Tibial artery (tissue), 4 donors: ENCODE data around the gene TBCA.

Source experiments
- DNase-seq, 2 donors: peaks; one replicate each; pipeline ENCODE4 v3.0.0-alpha.2; 2019
- H3K27ac ChIP-seq, 2 donors: fragments of 200-600 bp; sonication (generic) in 1 of 2; 1 replicate in 1 of 2; 2 replicates in 1 of 2; pipeline ENCODE4 v1.5.1; 2018 to 2019; ENCODE audit warnings: mild to moderate bottlenecking in 1 of 2
- H3K27me3 ChIP-seq, 2 donors: fragments of 200-600 bp; sonication (generic) in 1 of 2; one replicate each; pipeline versions ENCODE4 v1.5.1 to v1.6.0; 2016 to 2019
- H3K36me3 ChIP-seq, 3 donors: fragments of 200-600 bp; sonication (generic) in 2 of 3; one replicate each; pipeline ENCODE4 v1.5.1; 2016 to 2019; ENCODE audit warnings: mild to moderate bottlenecking in 2 of 3
- H3K4me1 ChIP-seq, 4 donors: fragments of 200-600 bp; sonication (generic) in 2 of 4; 1 replicate in 3 of 4; 2 replicates in 1 of 4; pipeline ENCODE4 v1.5.1; 2016 to 2019
- H3K4me3 ChIP-seq, 2 donors: fragments of 200-600 bp; sonication (generic) in 1 of 2; 1 replicate in 1 of 2; 2 replicates in 1 of 2; pipeline ENCODE4 v1.5.1; 2018 to 2019; ENCODE audit warnings: mild to moderate bottlenecking in 2 of 2
- H3K9me3 ChIP-seq, 3 donors: fragments of 200-600 bp; sonication (generic) in 1 of 3; one replicate each; pipeline ENCODE4 v1.5.1; 2016 to 2019
- intact Hi-C: fragments of 100-400 bp; cut with DNase I; formaldehyde crosslinking; loops from one replicate; pipeline ENCODE4 v1.15.0; 2023; ENCODE audit warnings: low total_unique reads
- TF ChIP-seq, protein P1 (sequence below), 2 experiments: fragments of 200-600 bp in 1 of 2; fragments of 450-650 bp in 1 of 2; IDR thresholded peaks; one replicate each; pipeline ENCODE4 v1.5.1; 2017 to 2019; ENCODE audit warnings: antibody characterized with exemption in 2 of 2, mild to moderate bottlenecking in 1 of 2, moderate library complexity in 1 of 2

TBCA gene

DNA sequence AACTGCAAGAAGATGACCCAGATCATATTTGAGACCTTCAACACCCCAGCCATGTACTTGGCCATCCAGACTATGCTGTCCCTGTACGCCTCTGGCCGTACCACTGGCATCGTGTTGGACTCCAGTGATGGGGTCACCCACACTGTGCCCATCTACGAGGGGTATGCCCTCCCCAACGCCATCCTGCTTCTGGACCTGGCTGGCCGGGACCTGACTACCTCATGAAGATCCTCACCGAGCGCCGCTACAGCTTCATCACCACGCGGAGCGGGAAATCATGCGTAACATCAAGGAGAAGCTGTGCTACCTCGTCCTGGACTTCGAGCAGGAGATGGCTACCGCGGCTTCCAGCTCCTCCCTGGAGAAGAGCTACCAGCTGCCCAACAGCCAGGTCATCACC lies 9.1 kb upstream of the TBCA start:
- Histone ChIP-seq H3K4me3 (no peak overlapping the region), H3K27ac (no peak overlapping the region), H3K4me1 (no peaks in the 10 kb centered on the region), H3K9me3 (no peaks in the 10 kb centered on the region), H3K27me3 (no peaks in the 10 kb centered on the region), H3K36me3 (no peaks in the 10 kb centered on the region)
- no peak for DNase-seq
- intact Hi-C loops: loop anchor here (10.0 kb wide), 1 partner anchor 140 kb away; no protein-coding TSS in a partner anchor
- TF ChIP-seq, protein P1, sequence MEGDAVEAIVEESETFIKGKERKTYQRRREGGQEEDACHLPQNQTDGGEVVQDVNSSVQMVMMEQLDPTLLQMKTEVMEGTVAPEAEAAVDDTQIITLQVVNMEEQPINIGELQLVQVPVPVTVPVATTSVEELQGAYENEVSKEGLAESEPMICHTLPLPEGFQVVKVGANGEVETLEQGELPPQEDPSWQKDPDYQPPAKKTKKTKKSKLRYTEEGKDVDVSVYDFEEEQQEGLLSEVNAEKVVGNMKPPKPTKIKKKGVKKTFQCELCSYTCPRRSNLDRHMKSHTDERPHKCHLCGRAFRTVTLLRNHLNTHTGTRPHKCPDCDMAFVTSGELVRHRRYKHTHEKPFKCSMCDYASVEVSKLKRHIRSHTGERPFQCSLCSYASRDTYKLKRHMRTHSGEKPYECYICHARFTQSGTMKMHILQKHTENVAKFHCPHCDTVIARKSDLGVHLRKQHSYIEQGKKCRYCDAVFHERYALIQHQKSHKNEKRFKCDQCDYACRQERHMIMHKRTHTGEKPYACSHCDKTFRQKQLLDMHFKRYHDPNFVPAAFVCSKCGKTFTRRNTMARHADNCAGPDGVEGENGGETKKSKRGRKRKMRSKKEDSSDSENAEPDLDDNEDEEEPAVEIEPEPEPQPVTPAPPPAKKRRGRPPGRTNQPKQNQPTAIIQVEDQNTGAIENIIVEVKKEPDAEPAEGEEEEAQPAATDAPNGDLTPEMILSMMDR (IDR thresholded peaks at IDR 0.05): no peak

DNA sequence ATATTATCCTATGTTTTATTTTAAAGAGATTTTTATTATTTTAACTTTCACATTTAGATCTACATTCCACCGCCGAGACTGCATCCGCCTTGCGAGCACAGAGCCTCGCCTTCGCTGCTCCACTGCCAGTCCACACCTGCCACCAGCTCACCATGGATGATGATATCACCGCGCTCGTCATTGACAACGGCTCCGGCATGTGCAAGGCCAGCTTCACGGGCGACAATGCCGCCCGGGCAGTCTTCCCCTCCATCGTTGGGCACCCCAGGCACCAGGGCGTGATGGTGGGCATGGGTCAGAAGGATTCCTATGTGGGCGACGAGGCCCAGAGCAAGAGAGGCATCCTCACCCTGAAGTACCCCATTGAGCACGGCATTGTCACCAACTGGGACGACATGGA lies 8.6 kb upstream of the TBCA start:
- Histone ChIP-seq H3K4me3 (no peak overlapping the region), H3K36me3 (no peaks in the 10 kb centered on the region), H3K27ac (no peak overlapping the region), H3K9me3 (no peaks in the 10 kb centered on the region), H3K27me3 (no peaks in the 10 kb centered on the region), H3K4me1 (no peaks in the 10 kb centered on the region)
- no peak for DNase-seq
- intact Hi-C loops: loop anchor here (10.0 kb wide), 1 partner anchor 140 kb away; no protein-coding TSS in a partner anchor
- TF ChIP-seq, protein P1 (IDR thresholded peaks at IDR 0.05): no peak

DNA sequence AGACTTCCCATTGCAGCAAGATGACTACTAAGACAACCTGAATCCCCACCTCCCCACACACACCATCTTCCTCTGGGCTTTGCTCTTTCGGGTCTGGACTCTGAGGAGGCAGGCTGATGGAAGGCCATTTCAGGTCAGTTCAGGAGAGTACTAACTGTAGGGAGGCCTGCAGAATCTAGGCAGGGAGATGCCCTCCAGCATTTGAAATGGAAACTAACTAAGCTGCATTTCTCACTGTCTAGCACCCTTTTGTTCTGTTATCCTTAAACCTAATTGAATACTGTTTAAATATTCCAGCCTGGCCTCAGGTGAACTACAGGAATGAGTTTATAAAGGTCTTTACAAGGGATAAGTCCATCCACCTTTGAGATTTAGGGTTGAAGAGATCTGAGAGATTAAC lies 4.9 kb upstream of the TBCA start:
- TF ChIP-seq, protein P1 (IDR thresholded peaks at IDR 0.05): no peak
- Histone ChIP-seq H3K36me3 (no peaks in the 10 kb centered on the region), H3K27me3 (no peaks in the 10 kb centered on the region), H3K27ac (no peak overlapping the region), H3K9me3 (no peaks in the 10 kb centered on the region), H3K4me3 (no peak overlapping the region), H3K4me1 (peaks cover 0 to 4% (median 0%) of the 10 kb centered on the region in 4 donors)
- no peak for DNase-seq
- intact Hi-C loops: loop anchor here (10.0 kb wide), 1 partner anchor 136 kb away; no protein-coding TSS in a partner anchor

DNA sequence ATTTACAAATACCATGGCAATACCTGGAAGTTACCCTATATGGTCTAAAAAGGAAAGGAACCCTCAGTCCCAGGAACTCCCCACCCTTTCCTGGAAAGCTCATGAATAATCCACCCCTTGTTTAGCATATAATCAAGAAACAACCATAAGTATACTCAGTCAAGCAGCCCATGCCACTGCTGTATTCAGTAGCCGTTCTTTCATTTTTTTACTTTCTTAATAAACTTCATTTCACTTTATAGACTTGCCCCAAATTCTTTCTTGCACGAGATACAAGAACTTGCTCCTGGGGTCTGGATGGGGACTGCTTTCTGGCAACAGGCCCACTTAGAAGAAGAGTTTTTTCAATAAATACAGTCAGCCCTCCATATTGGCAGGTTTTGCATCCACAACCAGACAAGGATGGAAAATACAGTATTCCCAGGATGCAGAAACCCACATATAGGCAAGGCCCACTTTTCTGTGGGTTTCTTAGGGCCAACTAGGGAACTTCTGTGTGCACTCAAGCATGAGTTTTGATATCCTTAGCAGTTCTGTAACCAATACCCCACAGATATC lies 2.8 kb upstream of the TBCA start:
- H3K27ac ChIP-seq: no peak overlapping the region
- intact Hi-C loops: no loop called here
- H3K4me1 ChIP-seq: peaks cover 0 to 17% (median 10%) of the 10 kb centered on the region in 4 donors
- H3K27me3 ChIP-seq: no peaks in the 10 kb centered on the region
- no peak overlapping the region for H3K4me3 ChIP-seq
- no peaks in the 10 kb centered on the region for H3K9me3 ChIP-seq
- no peaks in the 10 kb centered on the region for H3K36me3 ChIP-seq
- TF ChIP-seq, protein P1 (IDR thresholded peaks at IDR 0.05): no peak
- DNase-seq: no peak

DNA sequence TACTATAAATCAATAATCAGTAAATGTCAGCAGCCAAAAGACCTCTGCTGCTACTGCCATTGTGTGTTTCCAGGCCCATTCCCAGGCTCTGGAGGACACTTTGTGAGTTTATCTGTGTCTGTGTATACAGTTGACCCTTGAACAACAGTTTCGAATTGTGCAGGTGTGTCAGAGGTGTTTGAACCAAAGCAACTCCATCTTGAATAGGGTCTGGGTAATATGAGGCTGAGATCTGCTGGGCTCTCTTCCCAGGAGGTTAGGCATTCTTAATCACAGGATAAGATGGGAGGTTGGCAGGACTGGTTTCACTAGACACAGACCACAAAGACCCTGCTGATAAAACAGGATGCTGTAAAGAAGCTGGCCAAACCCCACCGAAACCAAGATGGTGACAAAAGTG lies 2.3 kb upstream of the TBCA start:
- intact Hi-C loops: no loop called here

More for the DNA sequence above, 2.3 kb upstream of the TBCA start:
- no peak overlapping the region for H3K4me3 ChIP-seq
- peaks cover 0 to 23% (median 13%) of the 10 kb centered on the region in 4 donors for H3K4me1 ChIP-seq
- no peak overlapping the region for H3K27ac ChIP-seq
- H3K36me3 ChIP-seq: no peaks in the 10 kb centered on the region
- TF ChIP-seq, protein P1 (IDR thresholded peaks at IDR 0.05): no peak
- no peak for DNase-seq
- no peaks in the 10 kb centered on the region for H3K9me3 ChIP-seq
- H3K27me3 ChIP-seq: no peaks in the 10 kb centered on the region
